Neuron (in vitro differentiated cells): ENCODE measurements around the gene STX8.

ENCODE experiments used
- H2AFZ ChIP-seq: one replicate; pipeline ENCODE4 v1.6.1; 2013; ENCODE audit warnings: low read depth, mild to moderate bottlenecking, inconsistent platforms, low read length, moderate library complexity
- H3K27me3 ChIP-seq: one replicate; pipeline ENCODE4 v1.6.1; 2013; ENCODE audit warnings: low read length; ENCODE audit not compliant: insufficient read depth
- H3K36me3 ChIP-seq: one replicate; pipeline ENCODE4 v1.6.1; 2013; ENCODE audit warnings: low read length; ENCODE audit not compliant: insufficient read depth
- H3K4me1 ChIP-seq: one replicate; pipeline ENCODE4 v1.6.1; 2013; ENCODE audit warnings: low read length; ENCODE audit not compliant: insufficient read depth
- H3K4me3 ChIP-seq: 2 replicates; pipeline ENCODE4 v1.5.1; 2013; ENCODE audit warnings: mild to moderate bottlenecking, low read length, moderate library complexity
- H3K9me3 ChIP-seq: one replicate; pipeline ENCODE4 v1.6.1; 2013; ENCODE audit warnings: low read length

Gene STX8

DNA sequence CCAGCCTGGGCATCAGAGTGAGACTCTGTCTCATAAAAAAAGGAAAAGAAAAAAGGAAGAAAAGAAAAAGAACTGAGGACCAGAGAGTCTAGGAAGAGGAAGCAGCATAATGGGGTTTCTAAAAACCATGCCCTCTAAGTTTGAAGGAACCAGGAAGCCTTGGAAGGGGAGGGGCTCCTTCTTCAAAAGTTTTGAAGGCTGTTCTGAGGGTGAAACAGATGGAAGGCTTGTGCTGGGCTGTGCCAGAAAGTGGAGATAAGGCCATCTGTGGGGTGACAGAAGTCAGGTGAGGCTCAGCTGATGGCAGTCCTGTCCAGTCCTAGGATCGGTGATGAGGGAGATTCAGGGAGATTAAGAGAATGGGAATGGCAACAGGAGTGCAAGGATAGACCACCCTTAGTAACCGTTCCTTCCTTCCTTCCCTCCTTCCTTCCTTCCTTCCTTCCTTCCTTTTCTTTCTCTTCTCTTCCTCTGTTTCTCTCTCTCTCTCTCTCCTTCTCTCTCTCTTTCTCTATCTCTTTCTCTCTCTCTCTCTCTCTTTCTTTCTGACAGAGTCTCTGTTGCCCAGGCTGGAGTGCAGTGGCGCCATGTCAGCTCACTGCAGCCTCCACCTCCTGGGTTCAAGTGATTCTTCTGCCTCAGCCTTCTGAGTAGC is 371.7 kb downstream of the STX8 start:
- no peaks in the 10 kb centered on the region for H3K27me3 ChIP-seq
- no peak overlapping the region for H2AFZ ChIP-seq
- no peak overlapping the region for H3K4me3 ChIP-seq
- H3K9me3 ChIP-seq, result no peaks in the 10 kb centered on the region
- peaks cover 8% of the 10 kb centered on the region for H3K4me1 ChIP-seq
- no peaks in the 10 kb centered on the region for H3K36me3 ChIP-seq

DNA sequence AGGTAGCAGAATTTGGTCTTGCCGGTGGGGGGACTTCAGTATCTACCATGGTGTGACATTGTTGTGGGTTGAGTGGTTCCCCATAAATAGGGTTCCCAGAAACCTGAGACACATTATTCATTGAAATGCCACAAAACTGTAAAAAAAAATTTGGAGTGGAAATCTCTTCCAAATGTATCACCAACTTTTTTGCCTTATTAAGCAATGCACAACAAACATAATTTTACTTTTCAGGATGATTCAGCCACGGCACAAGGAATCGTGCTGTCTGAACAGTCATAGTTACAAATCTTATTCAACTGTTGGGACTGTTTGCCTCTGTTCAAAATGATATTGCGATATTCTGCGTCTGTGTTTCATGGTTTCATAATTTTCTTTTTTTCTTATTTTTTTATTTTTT is 373.1 kb downstream of the STX8 start:
- no peaks in the 10 kb centered on the region for H3K9me3 ChIP-seq
- H2AFZ ChIP-seq, result no peak overlapping the region

DNA sequence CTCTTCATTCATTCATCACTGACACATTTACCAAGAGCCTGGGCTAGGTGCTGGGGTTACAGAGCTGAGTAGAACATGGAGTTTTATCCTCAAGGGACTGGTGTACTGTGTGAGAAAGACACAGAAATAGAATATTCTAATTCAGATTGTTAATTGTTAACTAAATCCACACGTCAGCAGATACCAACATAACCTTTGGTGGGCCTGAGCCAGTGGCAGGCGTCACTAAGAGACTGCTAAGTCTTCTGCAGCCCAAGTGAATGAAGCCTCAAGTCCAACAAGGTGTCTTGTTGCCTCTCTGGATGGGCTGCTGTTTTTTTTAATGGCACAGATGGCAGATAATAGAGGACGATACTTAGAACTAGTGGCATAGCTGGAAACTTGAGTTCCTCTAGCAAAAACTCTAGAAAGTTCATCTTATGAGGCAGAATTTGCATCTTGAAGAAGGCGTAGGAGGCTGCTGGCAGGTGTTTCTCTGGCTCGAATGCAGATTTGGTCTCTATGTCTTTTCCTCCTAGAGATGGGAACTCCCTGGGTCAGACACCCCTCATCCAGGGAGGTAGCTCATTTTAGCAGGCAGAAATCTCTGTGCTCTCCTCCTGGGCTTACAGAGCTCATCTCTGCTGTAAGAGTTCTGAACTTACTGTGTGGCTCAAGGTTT is 374.8 kb downstream of the STX8 start:
- no peak overlapping the region for H3K4me3 ChIP-seq
- H3K27me3 ChIP-seq, result no peaks in the 10 kb centered on the region
- peaks cover 18% of the 10 kb centered on the region for H3K4me1 ChIP-seq
- H2AFZ ChIP-seq, result no peak overlapping the region
- no peaks in the 10 kb centered on the region for H3K9me3 ChIP-seq
- no peaks in the 10 kb centered on the region for H3K36me3 ChIP-seq

More for the DNA sequence above, 373.1 kb downstream of the STX8 start:
- H3K4me1 ChIP-seq, result peaks cover 8% of the 10 kb centered on the region
- H3K27me3 ChIP-seq, result no peaks in the 10 kb centered on the region
- H3K4me3 ChIP-seq, result no peak overlapping the region
- H3K36me3 ChIP-seq, result no peaks in the 10 kb centered on the region
